Neural cell (in vitro differentiated cells): ENCODE data around the gene DIS3L2. TPM values are rescaled to one million over a fixed set of nuclear protein-coding genes. Genes with fewer than 3 reads are reported as not detected.

Experiments used
- H2AFZ ChIP-seq: fragments of 200-600, 300-800 bp; sonication (generic), shearing (Covaris generic); 2 replicates; pipeline ENCODE4 v1.6.0; 2014; ENCODE audit warnings: low read depth, mild to moderate bottlenecking, antibody characterized with exemption, low read length, moderate library complexity
- H3F3A ChIP-seq: fragments of 200-600 bp; shearing (Covaris generic); 2 replicates; pipeline ENCODE4 v1.6.1; 2016; ENCODE audit warnings: mild to moderate bottlenecking, moderate library complexity, mixed read lengths, antibody characterized with exemption, low read length; ENCODE audit not compliant: insufficient read depth, poor library complexity, severe bottlenecking
- H3K27ac ChIP-seq: fragments of 200-600, 300-800 bp; sonication (generic), shearing (Covaris generic); 2 replicates; pipeline ENCODE4 v1.5.1; 2014; ENCODE audit warnings: mild to moderate bottlenecking, low read length, moderate library complexity
- H3K27me3 ChIP-seq: fragments of 300-800, 200-600 bp; sonication (generic), shearing (Covaris generic); 2 replicates; pipeline ENCODE4 v1.6.0; 2014; ENCODE audit warnings: mild to moderate bottlenecking, low read depth, low read length, moderate library complexity; ENCODE audit not compliant: insufficient read depth
- H3K36me3 ChIP-seq: fragments of 300-800, 200-600 bp; sonication (generic), shearing (Covaris generic); 2 replicates; pipeline ENCODE4 v1.5.1; 2014; ENCODE audit warnings: mild to moderate bottlenecking, antibody characterized with exemption, low read length, moderate library complexity; ENCODE audit not compliant: insufficient read depth
- H3K4me2 ChIP-seq: fragments of 300-800, 200-600 bp; sonication (generic), shearing (Covaris generic); 2 replicates; pipeline ENCODE4 v1.6.0; 2014; ENCODE audit warnings: mild to moderate bottlenecking, low read length
- H3K4me3 ChIP-seq: fragments of 300-800, 200-600 bp; sonication (generic), shearing (Covaris generic); 2 replicates; pipeline ENCODE4 v1.5.1; 2014; ENCODE audit warnings: mild to moderate bottlenecking, low read length, moderate library complexity
- H3K79me2 ChIP-seq: fragments of 200-600 bp; shearing (Covaris generic); replicated peaks from 2 replicates; pipeline ENCODE4 v1.6.0; 2014; ENCODE audit warnings: mild to moderate bottlenecking, low read length, moderate library complexity; ENCODE audit not compliant: insufficient read depth
- H3K9ac ChIP-seq: fragments of 300-800, 200-600 bp; sonication (generic), shearing (Covaris generic); 2 replicates; pipeline ENCODE4 v1.6.1; 2016; ENCODE audit warnings: mild to moderate bottlenecking, low read length, mixed read lengths
- H3K9me2 ChIP-seq: fragments of 200-600 bp; shearing (Covaris generic); 2 replicates; pipeline ENCODE4 v1.6.1; 2016; ENCODE audit warnings: mild to moderate bottlenecking, low read length, mixed read lengths; ENCODE audit not compliant: insufficient read depth
- H3K9me3 ChIP-seq: fragments of 200-600, 300-800 bp; sonication (generic), shearing (Covaris generic); 2 replicates; pipeline ENCODE4 v1.6.1; 2016; ENCODE audit warnings: mild to moderate bottlenecking, mixed run types, low read length, moderate library complexity, mixed read lengths
- H4K20me1 ChIP-seq: fragments of 200-600 bp; shearing (Covaris generic); 2 replicates; pipeline ENCODE4 v1.6.1; 2016; ENCODE audit warnings: mild to moderate bottlenecking, mixed run types; ENCODE audit not compliant: insufficient read depth
- CTCF ChIP-seq: fragments of 450-650 bp; IDR thresholded peaks from 2 replicates; pipeline ENCODE4 v1.5.1; 2014; ENCODE audit warnings: antibody characterized with exemption, mild to moderate bottlenecking, moderate library complexity; ENCODE audit not compliant: poor library complexity, severe bottlenecking
- EP300 ChIP-seq: fragments of 450-650 bp; conservative IDR thresholded peaks from 2 replicates; pipeline ENCODE4 v1.6.1; 2014; ENCODE audit warnings: antibody characterized with exemption, mild to moderate bottlenecking, moderate library complexity; ENCODE audit not compliant: poor library complexity, severe bottlenecking
- EZH2 ChIP-seq: fragments of 200-600, 300-800 bp; shearing (Covaris generic), sonication (generic); IDR thresholded peaks from 2 replicates; pipeline ENCODE4 v1.6.1; 2014; ENCODE audit warnings: antibody characterized with exemption, low read length, borderline replicate concordance, mild to moderate bottlenecking; ENCODE audit not compliant: insufficient read depth, poor library complexity, severe bottlenecking
- MXI1 ChIP-seq: fragments of 450-650 bp; conservative IDR thresholded peaks from 2 replicates; pipeline ENCODE4 v1.6.1; 2014; ENCODE audit warnings: antibody characterized with exemption, mild to moderate bottlenecking; ENCODE audit not compliant: poor library complexity, severe bottlenecking
- POLR2AphosphoS5 ChIP-seq: IDR thresholded peaks from 2 replicates; pipeline ENCODE4 v1.6.1; 2012
- RAD21 ChIP-seq: fragments of 450-650 bp; conservative IDR thresholded peaks from 2 replicates; pipeline ENCODE4 v1.6.1; 2014; ENCODE audit warnings: antibody characterized with exemption, mild to moderate bottlenecking, moderate library complexity
- SMC3 ChIP-seq: fragments of 450-650 bp; conservative IDR thresholded peaks from 2 replicates; pipeline ENCODE4 v1.6.1; 2014; ENCODE audit warnings: antibody characterized with exemption, mild to moderate bottlenecking, moderate library complexity; ENCODE audit not compliant: poor library complexity
- TAF1 ChIP-seq: IDR thresholded peaks from 2 replicates; pipeline ENCODE4 v1.6.1; 2012; ENCODE audit warnings: low read depth
- polyA plus RNA-seq: library from polyadenylated mRNA; depleted of rRNA; stranded (reverse); fragments of >200 nt; gene quantifications from 2 replicates; pipeline ENCODE4 v1.2.3, GENCODE V29; 2014
- TF ChIP-seq, protein P1 (sequence below): IDR thresholded peaks from 2 replicates; pipeline ENCODE4 v1.6.1; 2012; ENCODE audit warnings: borderline replicate concordance

The DIS3L2 gene
- polyA plus RNA-seq, 1 donor from 2014 or later, result 20.0 TPM

DNA sequence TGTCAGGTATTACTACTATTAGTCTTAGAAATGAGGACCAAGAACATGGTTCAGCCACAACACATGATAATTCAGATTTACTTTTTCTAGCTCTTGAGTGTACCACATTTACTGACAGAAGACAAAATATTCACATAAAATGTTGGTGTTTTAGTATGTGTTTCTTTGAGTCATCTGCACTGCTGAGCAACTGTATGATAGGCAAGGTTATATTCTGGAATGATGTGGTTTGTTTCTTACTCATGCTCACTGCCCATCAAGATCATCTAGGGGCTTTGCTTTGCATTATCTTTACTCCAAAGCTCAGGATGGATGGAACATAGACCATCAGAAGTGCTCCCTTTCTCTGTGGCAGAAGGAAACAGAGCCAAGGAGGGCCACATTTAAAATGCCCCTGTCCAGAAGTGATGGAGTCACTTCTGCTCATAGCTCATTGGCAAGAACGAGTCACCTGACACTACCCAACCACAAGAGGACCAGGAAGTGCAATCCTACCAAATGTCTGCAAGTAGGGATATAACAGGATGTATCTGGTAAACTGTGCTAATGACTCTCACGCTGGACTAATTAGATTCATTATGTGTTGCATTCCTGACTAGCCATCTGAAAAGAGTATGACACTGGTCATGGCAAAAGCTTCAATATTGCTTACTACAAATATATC lies 81.5 kb downstream of the DIS3L2 start:
- no peak overlapping the region for H3K27ac ChIP-seq
- no peaks in the 10 kb centered on the region for H4K20me1 ChIP-seq
- no peaks in the 10 kb centered on the region for H3F3A ChIP-seq
- H3K9me2 ChIP-seq, result no peaks in the 10 kb centered on the region
- no peak overlapping the region for H3K9ac ChIP-seq
- H3K4me2 ChIP-seq, result no peak overlapping the region
- no peaks in the 10 kb centered on the region for H3K9me3 ChIP-seq
- H2AFZ ChIP-seq, result no peak overlapping the region
- no peaks in the 10 kb centered on the region for H3K27me3 ChIP-seq
- H3K36me3 ChIP-seq, result no peaks in the 10 kb centered on the region
- H3K4me3 ChIP-seq, result no peak overlapping the region
- TF ChIP-seq, protein P1, sequence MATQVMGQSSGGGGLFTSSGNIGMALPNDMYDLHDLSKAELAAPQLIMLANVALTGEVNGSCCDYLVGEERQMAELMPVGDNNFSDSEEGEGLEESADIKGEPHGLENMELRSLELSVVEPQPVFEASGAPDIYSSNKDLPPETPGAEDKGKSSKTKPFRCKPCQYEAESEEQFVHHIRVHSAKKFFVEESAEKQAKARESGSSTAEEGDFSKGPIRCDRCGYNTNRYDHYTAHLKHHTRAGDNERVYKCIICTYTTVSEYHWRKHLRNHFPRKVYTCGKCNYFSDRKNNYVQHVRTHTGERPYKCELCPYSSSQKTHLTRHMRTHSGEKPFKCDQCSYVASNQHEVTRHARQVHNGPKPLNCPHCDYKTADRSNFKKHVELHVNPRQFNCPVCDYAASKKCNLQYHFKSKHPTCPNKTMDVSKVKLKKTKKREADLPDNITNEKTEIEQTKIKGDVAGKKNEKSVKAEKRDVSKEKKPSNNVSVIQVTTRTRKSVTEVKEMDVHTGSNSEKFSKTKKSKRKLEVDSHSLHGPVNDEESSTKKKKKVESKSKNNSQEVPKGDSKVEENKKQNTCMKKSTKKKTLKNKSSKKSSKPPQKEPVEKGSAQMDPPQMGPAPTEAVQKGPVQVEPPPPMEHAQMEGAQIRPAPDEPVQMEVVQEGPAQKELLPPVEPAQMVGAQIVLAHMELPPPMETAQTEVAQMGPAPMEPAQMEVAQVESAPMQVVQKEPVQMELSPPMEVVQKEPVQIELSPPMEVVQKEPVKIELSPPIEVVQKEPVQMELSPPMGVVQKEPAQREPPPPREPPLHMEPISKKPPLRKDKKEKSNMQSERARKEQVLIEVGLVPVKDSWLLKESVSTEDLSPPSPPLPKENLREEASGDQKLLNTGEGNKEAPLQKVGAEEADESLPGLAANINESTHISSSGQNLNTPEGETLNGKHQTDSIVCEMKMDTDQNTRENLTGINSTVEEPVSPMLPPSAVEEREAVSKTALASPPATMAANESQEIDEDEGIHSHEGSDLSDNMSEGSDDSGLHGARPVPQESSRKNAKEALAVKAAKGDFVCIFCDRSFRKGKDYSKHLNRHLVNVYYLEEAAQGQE, result no peak
- TF ChIP-seq POLR2AphosphoS5 (no peak), RAD21 (no peak), EP300 (no peak), SMC3 (no peak), CTCF (no peak), TAF1 (no peak), MXI1 (no peak), EZH2 (no peak)
- H3K79me2 ChIP-seq, result no peaks in the 10 kb centered on the region

GRCh38 chr2:232043966-232044365 lies 82.5 kb downstream of the DIS3L2 start:
- TF ChIP-seq, protein P1, result no peak
- no peak for TF ChIP-seq RAD21
- TF ChIP-seq EZH2, result no peak
- no peak for TF ChIP-seq EP300
- no peak for TF ChIP-seq MXI1
- no peak for TF ChIP-seq CTCF
- no peak for TF ChIP-seq TAF1
- no peak for TF ChIP-seq POLR2AphosphoS5
- no peak for TF ChIP-seq SMC3
- H3K27ac ChIP-seq, result no peak overlapping the region
- no peak overlapping the region for H3K4me2 ChIP-seq
- no peak overlapping the region for H3K9ac ChIP-seq
- no peak overlapping the region for H3K4me3 ChIP-seq
- H3K9me3 ChIP-seq, result no peaks in the 10 kb centered on the region
- no peaks in the 10 kb centered on the region for H3K36me3 ChIP-seq
- no peaks in the 10 kb centered on the region for H3K27me3 ChIP-seq
- H4K20me1 ChIP-seq, result no peaks in the 10 kb centered on the region
- H3K9me2 ChIP-seq, result no peaks in the 10 kb centered on the region
- no peak overlapping the region for H2AFZ ChIP-seq
- no peaks in the 10 kb centered on the region for H3F3A ChIP-seq
- no peaks in the 10 kb centered on the region for H3K79me2 ChIP-seq
